Liver (tissue), 9 donors: ENCODE measurements around the gene DCC. TPM values are rescaled to one million over a fixed set of nuclear protein-coding genes. Genes with fewer than 3 reads are reported as not detected.

ENCODE experiments used
- DNase-seq: peaks from one replicate; pipeline ENCODE4 v3.0.0-alpha.2; 2017; ENCODE audit warnings: low spot score
- H3K27ac ChIP-seq, 2 donors: one replicate each; pipeline ENCODE4 v1.7.0; 2013; ENCODE audit warnings: inconsistent platforms in 2 of 2, low read length in 2 of 2, control low read depth in 1 of 2, low read depth in 1 of 2, mild to moderate bottlenecking in 1 of 2
- H3K27me3 ChIP-seq, 4 donors: one replicate each; pipeline versions ENCODE4 v1.6.1 to v1.7.0; 2013; ENCODE audit warnings: low read length in 3 of 4, inconsistent platforms in 1 of 4, mild to moderate bottlenecking in 1 of 4, moderate library complexity in 1 of 4; ENCODE audit not compliant: control insufficient read depth in 4 of 4, insufficient read depth in 4 of 4
- H3K36me3 ChIP-seq, 4 donors: one replicate each; pipeline versions ENCODE4 v1.6.1 to v1.7.0; 2013; ENCODE audit warnings: low read length in 3 of 4, mild to moderate bottlenecking in 3 of 4, low read depth in 1 of 4, moderate library complexity in 1 of 4; ENCODE audit not compliant: control insufficient read depth in 4 of 4, insufficient read depth in 3 of 4
- H3K4me1 ChIP-seq, 4 donors: one replicate each; pipeline versions ENCODE4 v1.6.1 to v1.7.0; 2013; ENCODE audit warnings: low read length in 3 of 4, mild to moderate bottlenecking in 3 of 4, moderate library complexity in 1 of 4; ENCODE audit not compliant: control insufficient read depth in 4 of 4, insufficient read depth in 4 of 4
- H3K4me3 ChIP-seq, 3 donors: one replicate each; pipeline versions ENCODE4 v1.6.1 to v1.7.0; 2013; ENCODE audit warnings: low read length in 3 of 3, control low read depth in 1 of 3, low read depth in 1 of 3, mild to moderate bottlenecking in 1 of 3
- H3K9ac ChIP-seq, 2 donors: one replicate each; pipeline ENCODE4 v1.7.0; 2013; ENCODE audit warnings: low read length in 2 of 2, mild to moderate bottlenecking in 2 of 2, moderate library complexity in 2 of 2, control low read depth in 1 of 2, low read depth in 1 of 2
- H3K9me3 ChIP-seq, 4 donors: one replicate each; pipeline versions ENCODE4 v1.6.1 to v1.7.0; 2013; ENCODE audit warnings: low read length in 3 of 4; ENCODE audit not compliant: control insufficient read depth in 4 of 4
- ATF3 ChIP-seq: IDR thresholded peaks from 2 replicates; pipeline ENCODE4 v1.6.1; 2016; ENCODE audit warnings: antibody characterized with exemption
- CTCF ChIP-seq: fragments of 150-350 bp; IDR thresholded peaks from 2 replicates; pipeline ENCODE4 v1.5.1; 2017; ENCODE audit warnings: improper control_type of control experiment, low read depth, low read length; ENCODE audit not compliant: missing input control
- EGR1 ChIP-seq, 2 donors: IDR thresholded peaks; 2 replicates each; pipeline ENCODE4 v1.6.1; 2016 to 2018; ENCODE audit warnings: antibody characterized with exemption in 2 of 2, low read depth in 2 of 2
- FOXA1 ChIP-seq: IDR thresholded peaks from 2 replicates; pipeline ENCODE4 v1.6.1; 2016; ENCODE audit warnings: antibody characterized with exemption
- FOXA2 ChIP-seq: IDR thresholded peaks from 2 replicates; pipeline ENCODE4 v1.6.1; 2016; ENCODE audit warnings: antibody characterized with exemption
- GABPA ChIP-seq, 2 donors: IDR thresholded peaks in 1 of 2; conservative IDR thresholded peaks in 1 of 2; 2 replicates each; pipeline ENCODE4 v1.6.1; 2016; ENCODE audit warnings: antibody characterized with exemption in 2 of 2, mild to moderate bottlenecking in 1 of 2, moderate library complexity in 1 of 2
- HNF4A ChIP-seq, 2 donors: conservative IDR thresholded peaks; 2 replicates each; pipeline ENCODE4 v1.6.1; 2016; ENCODE audit warnings: antibody characterized with exemption in 2 of 2, mild to moderate bottlenecking in 2 of 2
- HNF4G ChIP-seq: IDR thresholded peaks from 2 replicates; pipeline ENCODE4 v1.6.1; 2016; ENCODE audit warnings: antibody characterized with exemption
- JUND ChIP-seq, 2 donors: IDR thresholded peaks; 2 replicates each; pipeline ENCODE4 v1.6.1; 2016; ENCODE audit warnings: antibody characterized with exemption in 2 of 2
- MAX ChIP-seq: IDR thresholded peaks from 2 replicates; pipeline ENCODE4 v1.6.1; 2016; ENCODE audit warnings: antibody characterized with exemption
- NR2F2 ChIP-seq: IDR thresholded peaks from 2 replicates; pipeline ENCODE4 v1.6.1; 2016; ENCODE audit warnings: antibody characterized with exemption
- REST ChIP-seq: IDR thresholded peaks from 2 replicates; pipeline ENCODE4 v1.6.1; 2016; ENCODE audit warnings: antibody characterized with exemption, mild to moderate bottlenecking
- RXRA ChIP-seq, 2 donors: IDR thresholded peaks; 2 replicates each; pipeline ENCODE4 v1.6.1; 2017 to 2018; ENCODE audit warnings: antibody characterized with exemption in 2 of 2, mild to moderate bottlenecking in 1 of 2
- SP1 ChIP-seq: IDR thresholded peaks from 2 replicates; pipeline ENCODE4 v1.6.1; 2018; ENCODE audit warnings: antibody characterized with exemption, mild to moderate bottlenecking
- TAF1 ChIP-seq: conservative IDR thresholded peaks from 2 replicates; pipeline ENCODE4 v1.6.1; 2016; ENCODE audit warnings: antibody characterized with exemption, mild to moderate bottlenecking
- YY1 ChIP-seq: IDR thresholded peaks from 2 replicates; pipeline ENCODE4 v1.6.1; 2016; ENCODE audit warnings: antibody characterized with exemption, mild to moderate bottlenecking
- ZBTB33 ChIP-seq: IDR thresholded peaks from 2 replicates; pipeline ENCODE4 v1.6.1; 2016; ENCODE audit warnings: antibody characterized with exemption
- WGBS: extraction: QIAGEN DNeasy Blood & Tissue Kit; methylation state at CpG from one replicate; pipeline ENCODE4 v1.1.7; 2013; 5-methylcytosine and 5-hydroxymethylcytosine counted together
- polyA plus RNA-seq, 2 donors: library from polyadenylated mRNA; stranded (reverse) in 1 of 2; unstranded in 1 of 2; fragments of 200-250 nt in 1 of 2; fragments of >200 nt in 1 of 2; fragmentation: Nextera tagmentation in 1 of 2; extraction: Ambion mirVana in 1 of 2; gene quantifications; one replicate each; pipeline versions ENCODE4 v1.2.1 to v1.2.3, GENCODE V29; 2013 to 2015
- total RNA-seq, 2 donors: library from RNA; depleted of rRNA; stranded (reverse); fragments of >200 nt; gene quantifications; one replicate each; pipeline ENCODE4 v1.2.3, GENCODE V29; 2014
- donor health status: healthy.
- donor health status: healthy.
- donor health status: healthy.
- donor health status: healthy.
- donor health status: healthy.

The DCC gene
- total and polyA plus RNA-seq, 4 donors = under 0.01 to 0.03 TPM; not detected in 2

GRCh38 chr18:53139746-53140500 lies 799.9 kb downstream of the DCC start:
- no peaks in the 10 kb centered on the region for H3K27me3 ChIP-seq
- 63% methylated on average over 5 of the region's 5 CpGs for WGBS
- H3K4me1 ChIP-seq = no peaks in the 10 kb centered on the region
- H3K4me3 ChIP-seq = no peak overlapping the region
- no peak overlapping the region for H3K9ac ChIP-seq
- no peak for DNase-seq
- no peak overlapping the region for H3K27ac ChIP-seq
- H3K36me3 ChIP-seq = no peaks in the 10 kb centered on the region
- TF ChIP-seq ATF3 (no peak), YY1 (no peak), MAX (no peak), HNF4G (no peak), RXRA (IDR thresholded peaks at IDR 0.05) (no peak), FOXA2 (no peak), TAF1 (no peak), ZBTB33 (no peak), JUND (IDR thresholded peaks at IDR 0.05) (no peak), EGR1 (IDR thresholded peaks at IDR 0.05; ENCODE audit: low read depth in 2 of 2) (no peak), FOXA1 (no peak), SP1 (no peak), HNF4A (conservative IDR thresholded peaks at IDR 0.05) (no peak), GABPA (IDR thresholded peaks at IDR 0.05 in 1 of 2, conservative IDR thresholded peaks at IDR 0.05 in 1 of 2) (no peak), CTCF (no peak), NR2F2 (no peak), REST (no peak)
- peaks cover 0 to 3% (median 0%) of the 10 kb centered on the region in 4 donors for H3K9me3 ChIP-seq
